ENCODE measurements around the gene EDN1. TPM values are rescaled to one million over a fixed set of nuclear protein-coding genes. Genes with fewer than 3 reads are reported as not detected.

EDN1 gene
- total RNA-seq, 1 donor from 2014 or later = 8.3 TPM

DNA sequence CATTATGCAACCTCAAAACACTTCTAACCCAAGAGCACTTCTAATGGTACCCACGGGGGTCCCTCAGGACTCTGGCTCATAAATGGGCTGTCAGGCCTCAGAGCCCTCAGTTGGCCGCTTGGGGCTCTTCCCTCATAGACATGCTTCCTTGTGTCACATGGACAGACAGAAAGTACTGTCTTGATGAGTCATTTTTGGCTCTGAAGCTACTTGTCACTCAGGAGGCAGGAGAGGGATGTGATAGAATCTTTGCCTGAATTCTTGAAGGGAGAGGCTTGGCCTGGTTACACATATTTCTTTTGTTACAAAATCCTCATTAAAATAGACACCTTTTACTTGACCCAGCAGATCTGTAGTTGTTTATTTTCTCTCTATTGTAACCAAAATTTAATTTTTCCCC is 15.1 kb upstream of the EDN1 start:
- Mint-ChIP-seq H3K27me3 (ENCODE audit: unreplicated experiment) (peaks cover 1% of the 10 kb centered on the region), H3K4me3 (ENCODE audit: unreplicated experiment) (no peak overlapping the region), H3K4me1 (ENCODE audit: unreplicated experiment) (no peaks in the 10 kb centered on the region), H3K27ac (ENCODE audit: unreplicated experiment) (no peak overlapping the region), H3K9me3 (ENCODE audit: unreplicated experiment) (no peaks in the 10 kb centered on the region), H3K36me3 (ENCODE audit: low read depth, unreplicated experiment) (no peaks in the 10 kb centered on the region)
- no peak for DNase-seq (ENCODE audit: low spot score)
- TF ChIP-seq, protein P1, sequence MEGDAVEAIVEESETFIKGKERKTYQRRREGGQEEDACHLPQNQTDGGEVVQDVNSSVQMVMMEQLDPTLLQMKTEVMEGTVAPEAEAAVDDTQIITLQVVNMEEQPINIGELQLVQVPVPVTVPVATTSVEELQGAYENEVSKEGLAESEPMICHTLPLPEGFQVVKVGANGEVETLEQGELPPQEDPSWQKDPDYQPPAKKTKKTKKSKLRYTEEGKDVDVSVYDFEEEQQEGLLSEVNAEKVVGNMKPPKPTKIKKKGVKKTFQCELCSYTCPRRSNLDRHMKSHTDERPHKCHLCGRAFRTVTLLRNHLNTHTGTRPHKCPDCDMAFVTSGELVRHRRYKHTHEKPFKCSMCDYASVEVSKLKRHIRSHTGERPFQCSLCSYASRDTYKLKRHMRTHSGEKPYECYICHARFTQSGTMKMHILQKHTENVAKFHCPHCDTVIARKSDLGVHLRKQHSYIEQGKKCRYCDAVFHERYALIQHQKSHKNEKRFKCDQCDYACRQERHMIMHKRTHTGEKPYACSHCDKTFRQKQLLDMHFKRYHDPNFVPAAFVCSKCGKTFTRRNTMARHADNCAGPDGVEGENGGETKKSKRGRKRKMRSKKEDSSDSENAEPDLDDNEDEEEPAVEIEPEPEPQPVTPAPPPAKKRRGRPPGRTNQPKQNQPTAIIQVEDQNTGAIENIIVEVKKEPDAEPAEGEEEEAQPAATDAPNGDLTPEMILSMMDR (IDR thresholded peaks at IDR 0.05; ENCODE audit: unreplicated experiment) = no peak

DNA sequence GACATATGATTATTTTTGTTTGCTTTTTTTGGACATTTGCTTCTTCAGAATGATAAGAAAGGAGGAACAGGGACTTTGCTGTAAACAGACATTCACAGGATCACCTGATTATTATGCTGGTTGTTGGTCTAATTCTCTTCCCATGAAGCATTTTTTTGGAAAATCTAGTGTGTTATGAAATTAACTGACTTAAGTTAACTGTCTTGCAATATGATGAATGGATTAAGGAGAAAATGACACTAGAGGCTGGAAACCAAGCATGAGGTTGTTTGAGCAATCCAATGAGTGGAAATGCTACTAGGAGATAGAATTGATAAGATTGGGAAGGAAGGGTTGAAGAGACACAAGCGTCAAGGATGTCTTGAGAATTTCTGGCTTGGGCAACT is 13.2 kb upstream of the EDN1 start:
- TF ChIP-seq, protein P1 (IDR thresholded peaks at IDR 0.05; ENCODE audit: unreplicated experiment) = no peak
- H3K9me3 Mint-ChIP-seq (ENCODE audit: unreplicated experiment) = no peaks in the 10 kb centered on the region

DNA sequence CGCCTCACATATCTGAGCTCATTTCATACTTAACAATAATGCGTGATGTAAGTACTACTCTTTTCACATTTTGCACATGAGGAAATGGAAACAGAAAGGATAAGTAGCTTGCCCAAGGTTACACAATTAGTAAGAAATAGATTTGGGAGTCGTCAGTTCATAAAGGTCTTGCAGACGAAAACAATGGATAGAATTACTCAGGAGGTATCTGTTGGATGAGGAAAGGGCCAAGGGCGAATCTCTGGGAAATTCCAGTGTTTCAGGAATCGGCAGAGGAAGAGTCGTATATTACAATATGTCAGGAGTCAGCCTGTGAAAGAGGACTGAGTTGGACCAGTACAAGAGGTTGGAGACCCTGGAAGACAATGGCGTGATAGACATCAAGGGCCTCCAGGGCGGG is 12.8 kb upstream of the EDN1 start:
- Mint-ChIP-seq H3K27ac (ENCODE audit: unreplicated experiment) (no peak overlapping the region), H3K9me3 (ENCODE audit: unreplicated experiment) (no peaks in the 10 kb centered on the region), H3K36me3 (ENCODE audit: low read depth, unreplicated experiment) (no peaks in the 10 kb centered on the region), H3K4me3 (ENCODE audit: unreplicated experiment) (no peak overlapping the region), H3K27me3 (ENCODE audit: unreplicated experiment) (no peaks in the 10 kb centered on the region), H3K4me1 (ENCODE audit: unreplicated experiment) (no peaks in the 10 kb centered on the region)
- no peak for DNase-seq (ENCODE audit: low spot score)
- TF ChIP-seq, protein P1 (IDR thresholded peaks at IDR 0.05; ENCODE audit: unreplicated experiment) = no peak

More for the DNA sequence above, 13.2 kb upstream of the EDN1 start:
- no peak for DNase-seq (ENCODE audit: low spot score)
- H3K36me3 Mint-ChIP-seq (ENCODE audit: low read depth, unreplicated experiment) = no peaks in the 10 kb centered on the region
- H3K27me3 Mint-ChIP-seq (ENCODE audit: unreplicated experiment) = peaks cover 1% of the 10 kb centered on the region
- no peak overlapping the region for H3K4me3 Mint-ChIP-seq (ENCODE audit: unreplicated experiment)
- H3K27ac Mint-ChIP-seq (ENCODE audit: unreplicated experiment) = no peak overlapping the region
- H3K4me1 Mint-ChIP-seq (ENCODE audit: unreplicated experiment) = no peaks in the 10 kb centered on the region

DNA sequence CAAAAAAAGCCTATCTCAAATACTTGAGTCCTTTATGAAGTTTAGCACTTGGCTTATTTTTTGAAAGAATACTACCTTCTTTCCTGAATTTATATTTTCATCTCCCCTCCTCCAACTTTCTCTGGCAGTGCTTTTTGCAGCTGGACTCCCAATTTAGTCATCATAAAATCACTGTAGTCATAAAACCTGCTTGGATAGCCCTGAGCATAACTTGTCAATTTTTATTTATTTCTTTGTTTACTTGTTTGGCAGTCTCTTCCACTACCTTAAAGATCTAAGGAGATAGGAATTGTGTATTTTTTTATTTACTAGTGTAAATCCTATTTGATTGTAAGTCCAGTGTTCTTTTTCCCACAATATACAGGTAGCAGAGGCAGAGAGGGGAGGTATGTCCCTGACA is 11.2 kb upstream of the EDN1 start:
- peaks cover 6% of the 10 kb centered on the region for H3K4me1 Mint-ChIP-seq (ENCODE audit: unreplicated experiment)
- TF ChIP-seq, protein P1 (IDR thresholded peaks at IDR 0.05; ENCODE audit: unreplicated experiment) = no peak
- H3K36me3 Mint-ChIP-seq (ENCODE audit: low read depth, unreplicated experiment) = no peaks in the 10 kb centered on the region
- no peak overlapping the region for H3K4me3 Mint-ChIP-seq (ENCODE audit: unreplicated experiment)
- no peaks in the 10 kb centered on the region for H3K9me3 Mint-ChIP-seq (ENCODE audit: unreplicated experiment)
- H3K27ac Mint-ChIP-seq (ENCODE audit: unreplicated experiment) = no peak overlapping the region
- DNase-seq (ENCODE audit: low spot score) = no peak
- no peaks in the 10 kb centered on the region for H3K27me3 Mint-ChIP-seq (ENCODE audit: unreplicated experiment)

DNA sequence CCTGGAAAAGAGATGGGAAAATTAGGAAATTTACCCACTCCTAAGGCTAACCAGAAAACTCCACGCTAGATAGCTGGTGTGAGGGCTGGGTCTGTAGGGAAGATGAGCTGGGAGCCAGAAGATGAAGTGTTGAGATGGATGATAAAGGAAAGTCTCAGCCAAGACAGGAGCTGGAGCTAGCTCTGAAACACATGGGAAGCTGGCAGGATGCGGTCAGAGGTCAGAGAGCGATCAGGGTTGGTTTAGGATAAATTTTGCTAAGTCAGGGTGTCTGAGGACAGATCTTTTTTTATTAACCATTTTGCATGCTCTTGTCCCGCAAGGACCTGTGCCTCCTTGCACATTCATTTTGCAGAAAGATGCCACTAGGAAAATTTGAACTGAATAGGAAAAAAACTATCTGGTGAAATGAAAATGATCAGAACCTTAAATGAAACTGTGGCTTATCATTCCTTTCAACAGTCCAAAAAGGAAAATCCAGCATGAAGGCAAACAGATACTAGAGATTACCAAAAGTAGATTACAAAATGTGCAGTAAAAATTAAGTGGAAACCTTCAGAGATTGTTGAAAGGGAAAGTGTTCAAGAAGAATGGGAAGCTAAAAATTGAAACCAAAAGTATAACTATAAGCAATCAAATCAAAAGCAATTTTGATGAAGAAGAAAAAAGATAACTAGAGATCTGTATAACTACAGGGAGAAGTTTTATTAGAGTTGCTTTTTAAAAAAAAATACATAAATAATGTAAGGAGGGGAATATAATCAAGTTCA is 10.7 kb upstream of the EDN1 start:
- no peak overlapping the region for H3K4me3 Mint-ChIP-seq (ENCODE audit: unreplicated experiment)
- TF ChIP-seq, protein P1 (IDR thresholded peaks at IDR 0.05; ENCODE audit: unreplicated experiment) = no peak
- DNase-seq (ENCODE audit: low spot score) = no peak
- H3K4me1 Mint-ChIP-seq (ENCODE audit: unreplicated experiment) = peaks cover 9% of the 10 kb centered on the region
- H3K9me3 Mint-ChIP-seq (ENCODE audit: unreplicated experiment) = no peaks in the 10 kb centered on the region
- H3K27ac Mint-ChIP-seq (ENCODE audit: unreplicated experiment) = no peak overlapping the region
- no peaks in the 10 kb centered on the region for H3K27me3 Mint-ChIP-seq (ENCODE audit: unreplicated experiment)
- no peaks in the 10 kb centered on the region for H3K36me3 Mint-ChIP-seq (ENCODE audit: low read depth, unreplicated experiment)
